ENCODE data around the gene TSPAN31.

Gene TSPAN31

DNA sequence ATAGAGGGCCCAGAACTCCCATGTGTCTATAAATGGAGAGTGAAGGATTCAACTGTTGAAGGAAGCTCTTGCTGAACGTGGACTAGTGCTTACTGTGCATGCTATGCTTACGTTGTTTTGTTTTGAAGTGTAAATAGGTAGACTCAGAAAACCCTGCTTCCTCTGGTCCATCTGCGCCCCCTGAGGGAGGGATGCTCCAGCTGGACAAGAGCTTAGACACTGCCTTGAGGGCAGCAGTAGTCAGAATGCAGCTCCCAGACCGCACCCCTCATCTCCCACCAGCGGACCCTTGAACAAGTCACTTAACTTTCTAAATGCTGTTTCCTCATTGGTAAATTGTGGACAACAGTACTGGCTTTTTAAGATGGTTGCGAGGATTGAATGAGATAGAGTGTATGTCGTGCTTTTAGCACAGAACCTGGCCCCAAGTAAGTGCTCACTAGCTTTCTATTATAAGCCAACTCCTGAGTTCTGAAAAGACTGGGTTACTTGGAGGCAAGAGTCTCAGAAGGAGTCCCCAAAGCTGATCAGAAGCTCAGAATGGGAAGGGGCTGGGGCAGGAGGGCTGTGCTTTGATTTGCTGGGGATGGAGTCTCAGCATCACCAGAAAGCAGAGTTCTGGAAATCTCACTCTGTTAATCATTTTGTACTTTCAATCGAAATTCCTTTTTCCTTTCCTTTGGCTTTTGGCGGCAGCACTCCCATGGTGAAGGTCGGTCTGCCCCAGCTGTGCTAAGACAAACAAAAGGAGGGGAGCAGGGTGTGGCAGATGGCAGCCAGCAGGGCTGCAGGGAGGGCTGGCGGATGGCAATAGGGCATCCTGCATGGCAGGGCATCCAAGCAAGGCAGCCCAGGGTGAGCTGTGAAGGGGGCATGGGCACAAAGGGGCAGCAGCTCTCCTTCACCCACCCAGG is 21.9 kb upstream of the TSPAN31 start:
- no peak for DNase-seq

DNA sequence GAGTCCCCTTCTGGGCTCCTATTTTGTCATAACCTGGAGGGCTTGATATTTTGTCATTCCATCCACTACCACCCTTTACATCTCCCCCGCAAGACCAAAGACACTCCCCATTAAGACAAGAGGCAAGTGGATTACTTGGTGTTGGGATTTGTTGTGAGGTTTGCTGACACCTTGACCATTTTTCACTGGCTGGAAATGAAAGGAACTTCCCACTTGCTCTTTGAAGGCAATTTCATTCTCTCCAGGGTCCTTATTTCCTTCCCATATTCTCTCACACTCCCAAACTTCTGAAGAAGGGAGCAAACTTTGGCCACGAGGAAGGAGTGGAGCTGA is 21.2 kb upstream of the TSPAN31 start:
- DNase-seq, result no peak

DNA sequence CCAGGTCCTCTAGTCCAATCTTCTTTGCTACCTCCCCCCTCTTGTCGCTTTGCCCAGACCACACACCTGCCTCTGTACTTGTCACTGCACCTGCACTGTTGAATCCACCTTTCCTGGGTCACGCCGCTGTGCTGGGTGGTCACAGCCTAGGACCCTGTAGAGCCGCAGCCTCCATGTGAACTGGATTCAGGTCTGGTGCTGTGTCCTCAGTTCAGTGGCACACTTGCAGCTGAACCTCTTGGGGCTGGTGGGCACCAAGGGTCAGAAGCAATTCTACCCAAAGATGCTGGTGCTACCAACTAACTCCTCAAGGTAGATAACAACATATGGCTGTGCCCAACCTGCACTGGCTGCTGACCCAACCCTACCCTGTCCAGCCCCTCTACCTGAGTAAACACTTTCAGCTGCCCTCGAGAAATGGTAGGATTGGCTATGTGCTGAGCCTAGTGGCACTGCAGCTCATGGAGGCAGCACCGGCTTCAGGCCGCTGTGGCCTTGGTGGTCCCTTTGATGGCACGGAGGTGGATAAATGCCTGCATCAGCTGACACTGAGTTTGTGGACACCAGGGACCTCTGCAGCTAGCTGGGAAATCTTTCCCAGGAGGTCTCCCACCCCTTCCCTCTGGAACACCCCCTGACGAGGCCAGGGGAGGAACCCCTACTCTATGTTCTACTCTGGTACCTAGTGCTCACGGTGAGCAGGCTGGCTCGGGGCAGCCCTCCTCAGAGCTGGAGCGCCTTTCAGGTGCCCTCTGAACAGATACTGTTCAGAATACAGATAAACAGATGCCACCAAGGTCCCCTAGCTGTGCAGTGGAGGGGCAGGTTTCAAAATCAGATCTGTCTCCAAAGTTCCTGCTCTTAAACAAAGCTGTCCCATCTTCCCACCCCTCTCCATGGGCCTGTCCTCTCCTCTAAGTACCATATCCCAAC is 20.6 kb upstream of the TSPAN31 start:
- DNase-seq, result no peak

DNA sequence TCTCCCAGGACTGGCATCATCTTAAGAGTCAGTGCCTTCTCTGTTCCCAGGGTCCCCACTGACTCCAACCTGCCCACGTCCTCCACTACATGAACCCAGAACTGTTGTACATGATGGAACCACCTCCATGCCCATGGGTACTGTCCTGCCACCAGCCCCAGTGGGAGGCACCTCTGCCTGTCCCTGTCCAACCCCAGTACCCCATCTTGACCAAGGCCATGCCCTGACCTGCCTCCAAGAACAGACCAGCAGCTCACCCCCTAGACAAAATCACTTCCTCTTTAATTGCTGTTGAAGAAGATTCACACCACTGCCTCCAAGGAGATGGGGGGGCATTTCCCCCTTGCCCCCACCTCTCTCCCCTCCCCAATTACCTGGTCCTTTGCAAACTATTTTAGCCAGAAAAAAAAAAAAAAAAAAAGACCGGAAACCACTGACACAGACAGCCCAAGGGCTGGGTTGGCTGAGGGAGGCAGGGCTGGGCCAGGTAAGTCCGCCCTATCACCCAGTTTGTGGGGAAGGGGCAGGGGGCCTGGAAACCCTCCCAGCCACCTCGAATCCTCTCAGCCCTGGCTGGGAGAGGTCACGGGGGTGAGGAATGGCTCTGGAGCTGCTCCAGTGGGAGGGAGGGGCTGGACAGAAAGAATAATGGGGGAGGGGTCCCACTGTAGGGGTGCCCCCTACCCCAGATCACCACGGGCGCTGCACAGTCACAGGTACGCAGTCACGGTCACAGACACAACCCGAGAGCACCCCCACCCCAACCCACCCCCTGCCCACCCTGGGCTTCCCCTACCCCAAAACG is 19.7 kb upstream of the TSPAN31 start:
- DNase-seq, result no peak

- no peak for DNase-seq
These were observed 19.0 kb upstream of the TSPAN31 start for GRCh38 chr12:57725851-57726150.

DNA sequence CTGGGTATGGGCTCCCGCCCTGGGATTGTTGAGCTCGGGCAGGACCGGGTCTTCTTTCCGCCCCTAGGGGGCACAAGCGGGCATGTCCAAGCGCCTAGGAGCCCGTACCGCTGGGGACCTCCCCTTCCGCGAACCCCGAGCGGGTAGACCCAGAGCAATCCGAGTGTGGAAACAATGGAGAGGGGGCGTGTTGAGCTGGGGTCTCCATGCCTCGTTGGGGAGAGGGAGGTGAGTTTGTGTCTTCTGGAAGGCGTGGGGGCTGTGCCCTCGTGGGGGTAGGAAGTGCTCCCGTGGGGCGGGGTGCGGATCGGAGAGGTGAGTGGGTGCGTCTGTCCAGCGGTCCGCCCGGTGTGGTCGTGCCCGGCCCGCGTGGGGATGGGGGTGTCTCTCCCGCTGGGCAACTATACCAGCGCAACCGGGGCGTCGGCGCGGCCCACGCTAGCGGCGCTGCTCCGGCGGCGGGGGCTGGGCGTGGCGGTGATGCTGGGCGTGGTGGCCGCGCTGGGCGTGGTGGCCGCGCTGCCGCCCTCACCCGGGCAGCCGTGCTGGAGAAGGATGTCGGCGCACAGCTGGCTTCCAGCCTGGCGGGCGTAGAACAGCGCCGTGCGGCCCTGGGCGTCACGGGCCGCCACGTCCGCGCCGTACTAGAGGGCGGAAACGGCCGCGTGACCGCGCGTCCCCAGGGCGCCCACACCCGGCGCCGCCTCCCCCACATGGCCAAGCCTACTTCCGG is 18.5 kb upstream of the TSPAN31 start:
- DNase-seq, result peak; percentile 41 to 44

DNA sequence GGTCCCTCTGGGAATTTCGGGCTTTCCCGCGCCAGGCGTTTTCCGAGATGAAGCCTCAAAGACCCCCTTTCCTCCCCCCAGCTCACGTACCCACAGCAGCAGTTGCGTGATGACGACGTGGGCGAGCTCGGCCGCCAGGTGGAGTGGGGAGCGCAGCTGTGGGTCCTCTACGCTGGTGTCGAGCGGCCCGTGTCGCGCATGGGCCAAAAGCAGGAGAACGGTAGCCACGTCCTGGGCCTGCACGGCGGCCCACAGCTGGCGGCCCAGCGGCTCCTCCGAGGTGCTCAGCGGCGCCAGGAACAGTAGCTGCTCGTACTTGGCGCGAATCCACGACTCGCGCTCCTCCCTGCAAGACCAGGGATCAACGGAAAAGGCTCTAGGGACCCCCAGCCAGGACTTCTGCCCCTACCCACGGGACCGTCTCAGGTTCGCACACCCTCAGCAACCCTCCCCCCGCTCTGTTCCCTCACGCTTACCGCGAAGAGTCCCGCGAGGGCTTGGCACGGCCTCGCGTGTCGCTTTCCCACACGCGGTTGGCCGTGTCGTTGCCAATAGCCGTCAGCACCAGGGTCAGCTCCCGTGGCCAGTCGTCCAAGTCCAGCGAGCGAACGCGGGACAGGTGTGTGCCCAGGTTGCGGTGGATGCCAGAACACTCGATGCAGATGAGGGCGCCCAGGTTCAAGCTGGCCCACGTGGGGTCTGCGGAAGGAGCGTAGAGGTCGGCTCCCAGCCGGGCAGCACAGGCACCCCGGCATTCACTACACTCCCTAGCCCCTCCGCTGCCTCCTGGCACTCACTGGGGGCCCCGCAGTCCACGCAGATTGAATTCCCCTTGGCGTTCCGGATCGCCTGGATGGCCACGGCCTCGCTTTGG is 17.7 kb upstream of the TSPAN31 start:
- no peak for DNase-seq

DNA sequence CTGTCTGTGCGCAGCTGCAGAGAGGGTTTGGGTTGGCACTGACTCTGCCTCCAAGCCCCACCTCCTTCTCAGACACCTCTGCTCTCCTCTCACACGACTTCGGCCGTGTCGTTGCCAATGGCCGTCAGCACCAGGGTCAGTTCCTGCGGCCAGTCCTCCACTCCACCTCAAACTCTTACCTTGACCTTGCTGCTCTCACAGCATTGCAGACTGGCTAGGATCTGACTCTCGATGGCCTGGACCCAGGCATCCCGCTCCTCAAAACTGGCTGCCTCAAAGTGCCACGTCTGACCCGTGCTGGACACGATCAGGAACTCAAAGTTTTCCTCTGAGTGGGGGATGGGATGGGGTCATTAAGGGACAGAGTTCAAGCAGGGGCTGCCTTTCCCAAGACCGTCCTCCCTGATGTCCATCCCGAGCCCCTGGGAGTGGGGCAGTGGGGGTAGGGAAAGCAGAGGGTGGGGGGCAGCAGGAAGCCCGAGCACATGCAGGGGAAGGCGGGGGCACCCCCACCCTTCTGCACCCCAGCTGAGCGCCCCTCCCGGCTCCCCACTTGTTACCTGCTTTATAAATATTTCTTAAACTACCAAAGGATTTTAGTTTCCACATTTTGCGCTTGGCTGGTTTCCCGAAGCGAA is 17.0 kb upstream of the TSPAN31 start:
- DNase-seq, result no peak

- DNase-seq, result no peak
These were observed 15.5 kb upstream of the TSPAN31 start for GRCh38 chr12:57729321-57729844.

GRCh38 chr12:57730336-57731067 is 14.3 kb upstream of the TSPAN31 start:
- DNase-seq, result no peak

DNA sequence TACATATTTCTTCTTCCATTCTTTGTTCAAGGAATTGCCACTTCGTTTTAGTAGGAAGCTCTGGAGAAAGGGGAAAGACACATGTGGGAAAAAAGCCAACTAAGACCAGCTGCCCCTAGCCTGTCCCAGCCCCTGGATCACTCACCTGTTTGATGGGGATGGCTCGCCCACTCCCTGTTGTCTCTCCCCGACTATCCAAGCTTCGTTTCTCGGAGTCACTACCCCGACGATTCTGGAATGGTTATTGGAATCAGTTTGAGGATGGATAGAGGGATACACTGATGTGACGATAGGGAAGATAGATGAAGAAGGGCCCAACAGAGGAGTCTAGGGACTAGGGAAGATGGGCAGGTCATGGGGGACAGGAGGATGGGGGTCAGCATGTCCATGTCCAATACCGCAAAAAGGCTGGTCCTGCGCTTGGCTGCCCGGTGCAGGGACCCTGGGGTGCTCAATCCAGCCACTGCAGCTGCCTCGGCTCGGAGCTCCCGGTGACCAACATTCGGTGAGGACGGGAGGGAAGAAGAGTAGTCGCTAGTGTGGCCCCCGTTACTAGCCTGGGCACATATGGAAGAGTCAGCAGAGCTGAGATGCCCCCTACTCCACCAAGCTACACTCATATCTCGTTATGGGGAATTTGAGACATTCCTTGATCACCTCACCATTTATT is 13.3 kb upstream of the TSPAN31 start:
- DNase-seq, result no peak

GRCh38 chr12:57732270-57732669 is 12.6 kb upstream of the TSPAN31 start:
- DNase-seq, result no peak

DNA sequence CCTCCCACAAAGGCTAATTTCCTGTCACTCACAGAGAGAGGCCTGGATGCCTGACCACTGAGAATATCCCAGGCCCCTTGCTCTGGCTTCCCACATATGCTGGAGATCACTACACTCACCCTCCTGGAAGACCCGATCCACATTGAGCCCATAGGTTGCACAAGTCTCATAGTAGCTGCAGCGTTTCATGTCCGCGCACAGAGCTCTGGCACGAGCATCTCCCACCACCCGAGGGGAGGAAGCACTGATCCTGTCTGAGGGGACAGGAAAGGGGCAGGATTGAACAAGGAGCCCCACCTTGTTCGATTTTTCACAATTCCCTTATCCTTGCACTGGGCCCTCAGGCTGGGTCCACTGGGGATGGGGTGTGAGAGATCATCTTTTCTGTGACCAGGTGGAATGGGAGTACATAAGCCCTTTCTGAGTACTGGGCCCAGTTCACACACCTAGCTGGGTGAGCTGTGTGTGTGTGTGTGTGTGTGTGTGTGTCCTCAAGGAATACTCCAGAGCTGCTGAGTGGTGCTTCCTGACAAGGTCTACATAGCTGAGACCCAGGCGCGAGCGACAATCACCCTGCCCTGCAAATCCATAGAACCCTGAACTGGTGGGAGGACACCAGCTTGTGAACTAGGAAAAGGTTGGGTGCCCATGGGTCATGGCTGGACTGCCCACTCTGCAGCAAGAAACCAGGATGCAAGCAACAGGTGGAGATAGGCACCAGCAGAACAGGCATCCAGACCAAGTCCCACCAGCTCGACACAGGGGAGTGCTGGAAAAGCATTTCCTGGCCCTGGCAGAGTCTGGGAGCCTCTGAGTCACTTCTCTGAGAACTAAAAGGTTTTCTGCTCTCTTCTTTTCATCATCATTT is 11.9 kb upstream of the TSPAN31 start:
- no peak for DNase-seq

- DNase-seq, result no peak
These were observed 10.9 kb upstream of the TSPAN31 start for GRCh38 chr12:57733928-57734327.

GRCh38 chr12:57734591-57734990 is 10.2 kb upstream of the TSPAN31 start:
- no peak for DNase-seq

GRCh38 chr12:57735198-57735855 is 9.5 kb upstream of the TSPAN31 start:
- no peak for DNase-seq

DNA sequence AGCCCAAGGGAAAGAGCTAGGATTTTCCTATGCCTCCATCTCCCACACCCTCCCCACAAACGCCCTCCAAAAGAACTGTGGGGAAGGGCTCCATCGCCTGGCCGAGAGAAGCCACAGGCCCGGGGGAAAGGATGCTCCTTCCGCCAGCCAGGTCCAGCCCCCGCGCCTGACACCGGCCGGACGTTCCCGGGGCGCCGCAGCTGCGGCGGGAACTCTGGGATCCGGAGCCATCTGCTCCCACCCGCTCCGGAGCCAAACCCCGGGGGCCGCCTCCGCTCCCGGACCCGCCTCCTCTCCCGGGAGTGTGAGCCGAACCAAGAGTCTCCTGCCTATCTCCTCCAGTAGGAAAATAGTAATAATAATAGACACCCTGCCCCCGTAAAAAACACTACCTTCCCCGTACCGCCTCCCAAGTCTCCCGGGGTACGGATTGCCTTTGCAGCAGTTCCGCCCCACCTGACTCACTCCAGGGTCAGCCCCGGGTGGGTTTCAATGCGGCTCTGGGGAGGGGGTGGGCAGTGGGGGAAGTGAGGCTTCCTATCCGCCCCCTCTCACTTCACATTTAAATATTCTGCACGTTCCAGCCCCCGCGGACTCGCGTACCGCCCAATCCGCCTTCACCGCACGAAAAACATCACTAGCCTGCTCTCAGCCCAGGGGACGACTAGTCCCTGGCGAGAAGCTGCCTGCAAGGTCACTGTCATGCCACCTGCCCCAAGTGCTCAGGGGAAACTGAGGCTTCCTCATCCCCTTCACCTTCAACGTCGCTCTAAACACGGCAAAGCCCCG is 8.7 kb upstream of the TSPAN31 start:
- no peak for DNase-seq

Data from hippocampal formation (tissue), 2 donors.